Neural progenitor cell (in vitro differentiated cells): ENCODE results near the gene ESR2. TPM values are rescaled to one million over a fixed set of nuclear protein-coding genes. Genes with fewer than 3 reads are reported as not detected.
"Not testable (repeated sequence)": the region's sequence is repeated elsewhere in the genome, so short reads cannot be mapped to it uniquely, and the experiment has no call there.

Experiments
- DNase-seq: peaks from one replicate; pipeline ENCODE4 v3.0.0-alpha.2; 2016; ENCODE audit warnings: low spot score
- H2AFZ ChIP-seq: fragments of 200-600 bp; sonication (generic); replicated peaks from 2 replicates; pipeline ENCODE4 v1.6.1; 2016; ENCODE audit warnings: antibody characterized with exemption
- H3F3A ChIP-seq: fragments of 200-600 bp; sonication (generic); 2 replicates; pipeline ENCODE4 v1.6.1; 2016; ENCODE audit warnings: antibody characterized with exemption, low read depth
- H3K27ac ChIP-seq: fragments of 200-600 bp; sonication (generic); 2 replicates; pipeline ENCODE4 v1.5.1; 2016; ENCODE audit warnings: mild to moderate bottlenecking
- H3K27me3 ChIP-seq: fragments of 200-600 bp; sonication (generic); 2 replicates; pipeline ENCODE4 v1.6.1; 2016; ENCODE audit warnings: mild to moderate bottlenecking, moderate library complexity
- H3K36me3 ChIP-seq: fragments of 200-600 bp; sonication (generic); 2 replicates; pipeline ENCODE4 v1.5.1; 2016
- H3K4me1 ChIP-seq: fragments of 200-600 bp; sonication (generic); 2 replicates; pipeline ENCODE4 v1.6.1; 2016; ENCODE audit warnings: mixed run types
- H3K4me2 ChIP-seq: fragments of 200-600 bp; sonication (generic); 2 replicates; pipeline ENCODE4 v1.6.1; 2016
- H3K4me3 ChIP-seq: fragments of 200-600 bp; sonication (generic); 2 replicates; pipeline ENCODE4 v1.5.1; 2016
- H3K79me2 ChIP-seq: fragments of 200-600 bp; sonication (generic); 2 replicates; pipeline ENCODE4 v1.6.1; 2016; ENCODE audit warnings: low read depth
- H3K9ac ChIP-seq: fragments of 200-600 bp; sonication (generic); 2 replicates; pipeline ENCODE4 v1.6.1; 2016
- H3K9me3 ChIP-seq: fragments of 200-600 bp; sonication (generic); 2 replicates; pipeline ENCODE4 v1.5.1; 2016; ENCODE audit warnings: low read depth
- H4K20me1 ChIP-seq: fragments of 200-600 bp; sonication (generic); 2 replicates; pipeline ENCODE4 v1.6.1; 2016; ENCODE audit warnings: low read depth
- H3K27ac Mint-ChIP-seq: 3 replicates; pipeline ENCODE4 v1.8.0; 2021; ENCODE audit warnings: mixed read lengths
- H3K27me3 Mint-ChIP-seq: 2 replicates; pipeline ENCODE4 v1.8.0; 2022; ENCODE audit warnings: low read depth, mild to moderate bottlenecking, inconsistent platforms, moderate library complexity, mixed read lengths; ENCODE audit not compliant: insufficient read depth
- H3K36me3 Mint-ChIP-seq: 3 replicates; pipeline ENCODE4 v1.8.0; 2021; ENCODE audit warnings: mixed read lengths
- H3K4me1 Mint-ChIP-seq: 3 replicates; pipeline ENCODE4 v1.8.0; 2021; ENCODE audit warnings: mixed read lengths
- H3K4me3 Mint-ChIP-seq: 3 replicates; pipeline ENCODE4 v1.8.0; 2021; ENCODE audit warnings: mild to moderate bottlenecking, moderate library complexity, mixed read lengths
- H3K9me3 Mint-ChIP-seq: 3 replicates; pipeline ENCODE4 v1.8.0; 2020; ENCODE audit warnings: mixed read lengths
- EZH2 ChIP-seq: fragments of 200-600 bp; sonication (generic); IDR thresholded peaks from 2 replicates; pipeline ENCODE4 v1.6.1; 2017; ENCODE audit warnings: antibody characterized with exemption, mild to moderate bottlenecking, moderate library complexity
- EZH2phosphoT487 ChIP-seq: fragments of 200-600 bp; sonication (generic); IDR thresholded peaks from 2 replicates; pipeline ENCODE4 v1.6.1; 2017; ENCODE audit warnings: antibody characterized with exemption
- total RNA-seq: library from RNA; depleted of rRNA; stranded (reverse); fragments of >200 nt; gene quantifications from 2 replicates; pipeline ENCODE4 v1.2.3, GENCODE V29; 2015; ENCODE audit warnings: low replicate concordance
- TF ChIP-seq, protein P1 (sequence below): fragments of 200-600 bp; sonication (generic); IDR thresholded peaks from 2 replicates; pipeline ENCODE4 v1.5.1; 2017; ENCODE audit warnings: antibody characterized with exemption, mild to moderate bottlenecking

ESR2 gene
- total RNA-seq, 1 donor from 2014 or later: 0.21 TPM

GRCh38 chr14:64212666-64213065, 81.5 kb downstream of the ESR2 start:
- Histone ChIP-seq H3K9me3 (no peaks in the 10 kb centered on the region), H3K27me3 (no peaks in the 10 kb centered on the region), H3K36me3 (peaks cover 3% of the 10 kb centered on the region), H2AFZ (no peak overlapping the region), H3K4me3 (no peak overlapping the region), H3K27ac (no peak overlapping the region), H3K4me1 (peaks cover 6% of the 10 kb centered on the region), H4K20me1 (no peaks in the 10 kb centered on the region), H3F3A (no peaks in the 10 kb centered on the region), H3K79me2 (no peaks in the 10 kb centered on the region), H3K4me2 (no peak overlapping the region), H3K9ac (no peak overlapping the region)
- H3K36me3 Mint-ChIP-seq: peaks cover 49% of the 10 kb centered on the region
- H3K9me3 Mint-ChIP-seq: no peaks in the 10 kb centered on the region
- TF ChIP-seq EZH2 (no peak), EZH2phosphoT487 (no peak)
- TF ChIP-seq, protein P1, sequence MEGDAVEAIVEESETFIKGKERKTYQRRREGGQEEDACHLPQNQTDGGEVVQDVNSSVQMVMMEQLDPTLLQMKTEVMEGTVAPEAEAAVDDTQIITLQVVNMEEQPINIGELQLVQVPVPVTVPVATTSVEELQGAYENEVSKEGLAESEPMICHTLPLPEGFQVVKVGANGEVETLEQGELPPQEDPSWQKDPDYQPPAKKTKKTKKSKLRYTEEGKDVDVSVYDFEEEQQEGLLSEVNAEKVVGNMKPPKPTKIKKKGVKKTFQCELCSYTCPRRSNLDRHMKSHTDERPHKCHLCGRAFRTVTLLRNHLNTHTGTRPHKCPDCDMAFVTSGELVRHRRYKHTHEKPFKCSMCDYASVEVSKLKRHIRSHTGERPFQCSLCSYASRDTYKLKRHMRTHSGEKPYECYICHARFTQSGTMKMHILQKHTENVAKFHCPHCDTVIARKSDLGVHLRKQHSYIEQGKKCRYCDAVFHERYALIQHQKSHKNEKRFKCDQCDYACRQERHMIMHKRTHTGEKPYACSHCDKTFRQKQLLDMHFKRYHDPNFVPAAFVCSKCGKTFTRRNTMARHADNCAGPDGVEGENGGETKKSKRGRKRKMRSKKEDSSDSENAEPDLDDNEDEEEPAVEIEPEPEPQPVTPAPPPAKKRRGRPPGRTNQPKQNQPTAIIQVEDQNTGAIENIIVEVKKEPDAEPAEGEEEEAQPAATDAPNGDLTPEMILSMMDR: no peak
- peaks cover 7% of the 10 kb centered on the region for H3K27me3 Mint-ChIP-seq
- H3K4me3 Mint-ChIP-seq: no peak overlapping the region
- no peaks in the 10 kb centered on the region for H3K4me1 Mint-ChIP-seq
- no peak for DNase-seq
- no peak overlapping the region for H3K27ac Mint-ChIP-seq

DNA sequence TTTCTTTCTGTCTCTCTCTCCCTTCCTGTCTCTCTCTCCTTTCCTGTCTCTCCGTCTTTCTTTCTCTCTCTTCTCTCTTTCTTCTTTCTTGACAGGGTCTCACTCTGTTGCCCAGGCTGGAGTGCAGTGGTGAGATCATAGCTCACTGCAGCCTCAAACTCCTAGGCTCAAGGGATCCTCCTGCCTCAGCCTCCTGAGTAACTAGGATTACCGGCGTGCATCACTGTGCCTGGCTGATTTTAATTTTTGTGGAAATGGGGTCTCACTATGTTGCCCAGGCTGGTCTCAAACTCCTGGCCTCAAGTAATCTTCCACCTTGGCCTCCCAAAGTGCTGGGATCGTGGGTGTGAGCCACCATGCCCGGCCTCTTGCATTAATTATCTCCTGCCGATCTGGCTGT, 83.3 kb downstream of the ESR2 start:
- not testable (repeated sequence) for H3K4me1 Mint-ChIP-seq, H3K27me3 ChIP-seq, H3K4me1 ChIP-seq, H3K9ac ChIP-seq, H3K27me3 Mint-ChIP-seq, H3K9me3 ChIP-seq, H3F3A ChIP-seq, H3K4me3 Mint-ChIP-seq, H4K20me1 ChIP-seq, DNase-seq, H3K9me3 Mint-ChIP-seq, H3K4me3 ChIP-seq, H3K27ac ChIP-seq, H3K36me3 ChIP-seq, H3K79me2 ChIP-seq, H3K4me2 ChIP-seq, H2AFZ ChIP-seq
- H3K36me3 Mint-ChIP-seq: peaks cover 36% of the 10 kb centered on the region
- H3K27ac Mint-ChIP-seq: peak overlapping the region; percentile 8

- Histone ChIP-seq H3K79me2 (no peaks in the 10 kb centered on the region), H3F3A (no peaks in the 10 kb centered on the region), H3K9me3 (no peaks in the 10 kb centered on the region), H3K9ac (no peak overlapping the region), H3K4me1 (peaks cover 10% of the 10 kb centered on the region), H3K4me2 (no peak overlapping the region), H3K36me3 (peaks cover 3% of the 10 kb centered on the region), H2AFZ (no peak overlapping the region), H3K27ac (no peak overlapping the region), H4K20me1 (peaks cover 13% of the 10 kb centered on the region), H3K27me3 (no peaks in the 10 kb centered on the region), H3K4me3 (no peak overlapping the region)
- Mint-ChIP-seq H3K27me3 (peaks cover 4% of the 10 kb centered on the region), H3K4me3 (no peak overlapping the region), H3K9me3 (no peaks in the 10 kb centered on the region), H3K27ac (no peak overlapping the region), H3K4me1 (peaks cover 11% of the 10 kb centered on the region), H3K36me3 (peaks cover 32% of the 10 kb centered on the region)
- TF ChIP-seq EZH2 (no peak), EZH2phosphoT487 (no peak)
- TF ChIP-seq, protein P1: no peak
- DNase-seq: no peak
These were observed 84.0 kb downstream of the ESR2 start for GRCh38 chr14:64210216-64210615.

DNA sequence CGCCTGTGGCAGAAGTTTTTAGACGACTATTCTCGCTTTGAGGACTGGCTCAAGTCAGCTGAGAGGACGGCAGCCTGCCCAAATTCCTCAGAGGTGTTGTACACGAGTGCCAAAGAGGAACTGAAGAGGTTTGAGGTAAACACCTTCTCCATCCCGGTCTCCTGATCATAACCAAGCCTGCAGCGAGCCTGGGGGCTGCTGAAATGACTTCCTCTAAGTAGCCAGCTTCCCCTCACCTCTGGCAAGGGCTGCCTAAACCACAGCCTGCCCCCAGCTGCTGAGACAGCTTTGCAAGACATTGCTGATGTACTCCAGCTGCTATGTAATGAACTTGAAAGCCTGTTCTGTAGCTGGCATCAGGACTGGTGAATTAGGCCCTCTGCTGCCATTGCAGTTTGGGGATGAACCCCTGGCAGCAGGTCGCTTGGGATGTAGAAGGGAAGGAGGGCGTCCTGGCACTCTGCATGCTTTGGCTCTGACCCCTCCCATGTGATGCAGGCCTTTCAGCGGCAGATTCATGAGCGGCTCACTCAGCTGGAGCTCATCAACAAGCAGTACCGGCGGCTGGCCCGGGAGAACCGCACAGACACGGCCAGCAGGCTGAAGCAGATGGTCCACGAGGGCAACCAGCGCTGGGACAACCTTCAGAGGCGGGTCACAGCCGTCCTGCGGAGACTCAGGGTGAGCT, 84.6 kb downstream of the ESR2 start:
- no peaks in the 10 kb centered on the region for H3K9me3 Mint-ChIP-seq
- Histone ChIP-seq H3K27ac (no peak overlapping the region), H3K4me2 (no peak overlapping the region), H3F3A (no peaks in the 10 kb centered on the region), H3K4me1 (peaks cover 10% of the 10 kb centered on the region), H2AFZ (no peak overlapping the region), H3K79me2 (no peaks in the 10 kb centered on the region), H3K9me3 (no peaks in the 10 kb centered on the region), H3K9ac (no peak overlapping the region), H3K36me3 (peaks cover 3% of the 10 kb centered on the region), H3K4me3 (no peak overlapping the region), H3K27me3 (no peaks in the 10 kb centered on the region), H4K20me1 (peaks cover 19% of the 10 kb centered on the region)
- no peak overlapping the region for H3K27ac Mint-ChIP-seq
- no peak for DNase-seq
- no peak overlapping the region for H3K4me3 Mint-ChIP-seq
- peaks cover 29% of the 10 kb centered on the region for H3K36me3 Mint-ChIP-seq
- peaks cover 3% of the 10 kb centered on the region for H3K27me3 Mint-ChIP-seq
- H3K4me1 Mint-ChIP-seq: peaks cover 11% of the 10 kb centered on the region
- TF ChIP-seq EZH2 (no peak), EZH2phosphoT487 (no peak)
- TF ChIP-seq, protein P1: no peak
